Placental pericyte (primary cell): ENCODE results near the gene OR1I1. TPM values are rescaled to one million over a fixed set of nuclear protein-coding genes. Genes with fewer than 3 reads are reported as not detected.

Source experiments
- total RNA-seq: library from RNA; depleted of rRNA; stranded (reverse); fragments of >200 nt; gene quantifications from 2 replicates; pipeline ENCODE4 v1.2.3, GENCODE V29; 2012

The OR1I1 gene, protein sequence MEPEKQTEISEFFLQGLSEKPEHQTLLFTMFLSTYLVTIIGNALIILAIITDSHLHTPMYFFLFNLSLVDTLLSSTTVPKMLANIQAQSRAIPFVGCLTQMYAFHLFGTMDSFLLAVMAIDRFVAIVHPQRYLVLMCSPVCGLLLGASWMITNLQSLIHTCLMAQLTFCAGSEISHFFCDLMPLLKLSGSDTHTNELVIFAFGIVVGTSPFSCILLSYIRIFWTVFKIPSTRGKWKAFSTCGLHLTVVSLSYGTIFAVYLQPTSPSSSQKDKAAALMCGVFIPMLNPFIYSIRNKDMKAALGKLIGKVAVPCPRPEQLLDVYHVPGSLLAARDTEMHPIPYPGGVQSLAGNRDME
- total RNA-seq = not detected in 2 replicates

DNA sequence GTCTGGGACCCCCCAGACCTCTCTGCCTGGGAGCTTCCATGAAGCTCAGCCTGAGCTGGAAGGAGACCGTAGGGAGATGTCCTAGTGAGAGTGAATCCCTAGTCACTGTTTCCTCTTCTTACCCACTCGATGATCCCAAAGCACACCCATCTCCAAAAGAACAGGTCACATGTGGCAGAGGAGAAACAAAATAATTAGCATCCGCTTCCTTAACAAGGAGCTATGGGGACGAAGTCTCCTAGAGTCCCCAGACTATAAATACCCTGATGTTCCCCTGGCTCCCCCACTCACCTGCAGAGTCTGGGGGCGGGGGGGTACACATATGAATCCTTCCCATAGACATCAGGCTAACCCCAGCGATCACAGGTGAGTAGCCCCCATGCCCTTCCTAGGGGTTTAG is at the start of gene OR1I1:
OR1I1 (plus strand) TSS at position 301 of the 400 bp plus-strand sequence. CDS start 4,855 bp downstream, outside the sequence.

GRCh38 chr19:15048885-15049541 is 33.0 kb upstream of the OR1I1 start, which contains the start of gene CASP14:
TSS of gene CASP14 (plus strand) at chr19:15049480. CDS start at chr19:15052252, 2,772 bp downstream.

GRCh38 chr19:15107061-15108010 is 25.3 kb downstream of the OR1I1 start, which contains the start of gene SYDE1:
TSS of gene SYDE1 (plus strand) at chr19:15107401. CDS start at chr19:15107434, 33 bp downstream.

Other genes starting within 250 kb of the OR1I1 start
- not detected in 2 replicates for gene OR7A5, start 247.0 kb upstream of the OR1I1 start, total RNA-seq
- not detected in 2 replicates for gene OR7C1, start 247.0 kb upstream of the OR1I1 start, total RNA-seq
- not detected in 2 replicates for gene OR7A10, start 233.3 kb upstream of the OR1I1 start, total RNA-seq
- gene OR7A17, start 196.1 kb upstream of the OR1I1 start, total RNA-seq = not detected in 2 replicates
- gene OR7C2, start 140.7 kb upstream of the OR1I1 start, total RNA-seq = not detected in 2 replicates
- not detected in 2 replicates for gene SLC1A6, start 102.3 kb upstream of the OR1I1 start, total RNA-seq
- gene CASP14, start 32.7 kb upstream of the OR1I1 start, total RNA-seq = not detected in 2 replicates
- gene SYDE1, start 25.2 kb downstream of the OR1I1 start, total RNA-seq = 26.5 and 69.6 TPM in 2 replicates
- 5.3 and 63.7 TPM in 2 replicates for gene NOTCH3, start 118.8 kb downstream of the OR1I1 start, total RNA-seq
- 0.14 TPM in 1 of 2 replicates, not detected in the other for gene EPHX3, start 150.2 kb downstream of the OR1I1 start, total RNA-seq